Erythroblast (primary cell): ENCODE results near the gene PHYHIPL.

ENCODE experiments used
- GATA1 ChIP-seq: IDR thresholded peaks from 2 replicates; pipeline ENCODE4 v1.6.1; 2011; ENCODE audit warnings: low read depth, mild to moderate bottlenecking, control low read depth, low read length, moderate library complexity
- POLR2A ChIP-seq: IDR thresholded peaks from 2 replicates; pipeline ENCODE4 v1.6.1; 2011; ENCODE audit warnings: mild to moderate bottlenecking, low read length

- TF ChIP-seq POLR2A: no peak
- no peak for TF ChIP-seq GATA1
Observed at GRCh38 chr10:59176241-59177030, at the start of gene PHYHIPL.
